Measurements from ENCODE around the gene PDE2A.

Gene PDE2A

DNA sequence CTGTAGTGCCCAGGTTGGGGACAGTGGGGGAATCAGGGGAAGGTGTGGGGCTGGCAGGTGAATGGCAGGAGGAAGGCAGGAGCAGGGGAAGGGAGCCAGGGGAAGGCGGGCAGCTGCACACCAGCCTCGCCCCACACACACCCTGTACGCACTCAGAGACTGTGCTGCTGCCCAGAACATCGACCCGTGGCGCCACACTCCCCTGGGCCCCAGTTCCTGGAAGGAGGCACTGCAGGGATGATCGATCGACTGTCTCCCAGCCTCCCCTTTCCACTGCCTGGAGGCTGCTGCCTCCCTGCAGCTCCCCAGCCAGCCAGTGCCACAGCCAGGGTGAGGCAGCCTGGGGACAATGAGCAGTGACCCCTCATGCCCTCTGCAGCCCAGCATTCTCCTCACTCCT, 19.2 kb downstream of the PDE2A start:
- peak in 1 of 3 experiments; percentile 43 for DNase-seq

DNA sequence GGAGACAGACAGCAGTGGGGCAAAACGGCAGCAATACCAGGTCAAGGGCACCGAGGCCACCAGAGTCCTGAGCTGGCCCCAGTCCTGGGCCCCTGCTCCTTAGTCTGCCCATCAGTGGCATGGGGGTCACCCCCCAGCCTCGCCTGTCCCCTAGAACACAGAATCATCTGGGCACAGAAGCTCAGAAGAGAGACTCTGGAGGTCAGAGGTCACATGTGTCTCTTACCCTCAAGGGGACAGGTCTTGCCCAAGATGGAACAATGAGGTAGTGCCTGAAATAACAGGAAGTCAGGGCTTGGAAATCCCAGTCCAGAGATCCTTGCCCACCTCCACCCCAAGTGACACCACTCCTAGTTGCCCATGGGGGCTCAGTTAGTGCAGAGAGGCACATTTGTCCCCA, 20.6 kb downstream of the PDE2A start:
- DNase-seq: no peak

DNA sequence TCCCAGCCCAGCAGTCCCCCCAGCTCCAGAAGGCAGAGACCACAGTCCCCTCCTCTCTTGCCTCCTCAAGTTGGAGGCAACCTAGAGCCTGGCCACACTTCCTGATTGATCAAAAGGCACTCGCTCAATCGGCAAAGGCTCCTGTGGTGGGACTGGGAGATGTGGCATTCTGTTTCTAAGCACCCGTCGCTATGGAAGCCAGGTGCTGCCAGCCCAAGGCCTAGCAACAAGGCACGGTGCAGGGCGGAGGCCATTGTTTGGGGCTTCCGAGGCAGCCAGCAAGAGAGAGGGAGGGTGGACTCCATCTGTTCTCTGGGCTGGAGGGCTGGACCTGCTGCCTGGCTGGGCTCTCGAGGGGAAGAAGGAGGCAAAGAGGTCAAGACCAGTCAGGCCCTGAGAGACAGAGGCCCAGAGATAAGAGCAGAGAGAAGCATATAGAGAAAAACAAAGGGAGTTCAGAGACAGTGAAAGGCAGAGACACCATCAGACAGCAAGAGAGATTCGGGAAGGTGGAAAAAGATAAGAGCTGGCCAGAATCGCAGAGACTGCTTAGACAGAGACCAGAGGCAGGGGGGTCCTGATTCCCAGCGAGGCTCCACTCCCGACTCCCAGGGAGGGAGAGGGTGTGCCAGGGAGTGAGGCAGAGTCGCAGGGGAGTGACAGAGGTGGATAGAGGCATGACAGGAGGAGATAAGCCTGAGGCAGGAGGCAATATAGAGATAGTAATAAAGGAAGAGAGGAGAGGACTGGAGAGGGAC, 21.2 kb downstream of the PDE2A start:
- DNase-seq: peak; percentile 80 to 97 (median 91)

DNA sequence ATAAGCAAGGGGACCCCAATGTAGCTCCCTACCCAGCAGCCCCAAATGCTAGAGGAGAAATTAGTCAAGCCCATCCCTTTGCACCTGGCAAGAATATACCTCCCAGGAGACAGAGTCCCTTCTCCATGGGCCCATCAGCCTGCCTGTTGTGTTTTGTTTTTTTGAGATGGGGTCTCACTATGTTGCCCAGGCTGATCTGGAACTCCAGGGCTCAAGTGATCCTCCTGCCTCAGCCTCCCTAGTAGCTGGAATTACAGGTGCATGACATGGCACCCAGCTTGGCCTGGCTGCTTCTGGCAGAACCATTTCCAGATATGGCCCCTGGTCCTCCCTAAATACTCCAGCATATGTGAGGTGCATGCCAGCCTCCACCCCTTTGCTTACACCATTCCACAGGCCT, 22.1 kb downstream of the PDE2A start:
- DNase-seq: no peak

DNA sequence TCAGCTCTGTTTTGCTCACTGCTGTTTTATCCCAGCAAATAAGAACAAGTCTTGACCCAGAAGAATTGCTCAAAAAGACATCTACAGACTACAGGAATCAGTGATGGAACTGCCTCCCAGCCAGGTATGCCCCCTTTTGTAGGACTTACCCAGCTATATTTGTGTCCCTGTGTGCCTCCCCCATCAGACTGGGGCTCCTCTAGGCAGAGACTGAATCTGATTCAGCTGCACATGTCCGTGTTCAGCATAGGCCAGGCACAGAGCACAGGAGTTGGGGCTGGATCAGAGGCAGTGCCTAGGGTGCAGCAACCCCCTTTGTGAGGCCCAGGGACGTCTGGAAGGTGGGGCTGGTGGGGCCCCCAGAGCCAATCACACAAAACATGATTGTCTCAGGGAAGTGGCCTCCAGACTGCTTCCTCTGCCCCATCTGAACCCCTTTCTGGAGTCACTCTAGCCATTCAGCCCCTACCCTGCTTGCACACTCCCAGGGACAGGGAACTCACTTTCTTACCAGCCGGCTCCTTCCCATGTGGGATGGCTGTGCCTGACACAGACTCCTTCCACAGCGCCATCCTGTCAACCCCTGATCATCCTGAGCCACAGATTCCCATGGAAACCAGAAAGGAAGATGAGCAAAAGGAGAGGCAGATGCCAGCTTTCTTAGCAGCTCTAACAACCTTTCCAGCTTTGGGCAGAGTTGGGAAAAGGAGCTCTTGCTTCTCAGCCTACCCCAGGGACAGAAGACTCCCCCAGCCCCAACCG, 24.8 kb downstream of the PDE2A start:
- no peak for DNase-seq

DNA sequence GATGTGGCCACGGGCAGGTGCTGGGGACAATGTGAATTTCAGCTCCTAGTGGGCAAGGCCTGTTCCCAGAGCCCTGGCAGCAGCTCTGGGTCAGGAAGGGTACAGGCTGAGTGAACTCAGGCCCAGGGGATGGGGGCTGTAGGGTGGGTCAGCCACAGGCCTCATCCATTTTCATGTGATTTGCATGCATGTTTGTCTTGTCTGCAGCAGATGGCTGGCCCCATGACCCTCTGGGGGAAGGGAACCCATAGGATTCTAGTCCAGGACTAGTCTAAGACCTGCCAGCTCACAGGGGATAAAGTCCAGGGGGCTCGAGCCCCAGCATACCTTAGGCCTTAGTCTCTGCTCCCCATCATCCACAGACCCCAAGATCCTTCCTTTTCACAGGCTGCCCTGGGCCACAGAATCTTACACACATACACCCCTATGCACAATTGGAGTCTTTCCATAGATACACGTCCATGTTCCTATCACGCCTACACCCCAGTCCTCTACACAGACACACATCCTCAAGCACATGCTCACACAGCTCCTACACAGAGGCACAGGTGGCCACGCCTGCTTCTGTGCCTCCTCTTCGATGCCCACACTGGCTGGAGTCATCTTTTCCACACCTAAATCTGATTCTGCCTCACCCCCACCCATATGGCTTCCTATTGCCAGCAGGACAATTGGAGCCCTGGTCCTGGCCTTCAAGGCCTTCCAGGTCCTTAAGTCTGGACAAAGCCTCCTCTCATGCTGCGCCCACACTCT, 25.7 kb downstream of the PDE2A start:
- DNase-seq: no peak

DNA sequence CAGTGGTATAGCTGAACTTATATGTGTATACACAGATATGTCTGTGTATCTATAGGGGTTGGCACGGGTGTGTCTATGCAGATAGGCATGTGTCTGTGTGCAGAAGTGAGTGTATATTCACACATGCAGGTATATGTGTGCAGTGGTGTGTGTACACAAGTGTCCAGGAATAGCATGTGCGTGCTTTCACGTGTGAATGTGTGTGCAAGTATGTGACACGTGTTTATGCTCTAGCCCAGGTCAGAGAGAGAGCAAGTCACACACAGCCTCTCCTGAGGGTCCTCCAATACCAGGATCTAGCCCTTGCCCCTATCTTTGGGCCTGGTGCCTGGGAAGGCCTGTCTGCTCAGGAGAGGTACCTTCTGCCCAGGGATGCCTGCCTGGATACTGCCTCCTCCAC, 26.3 kb downstream of the PDE2A start:
- no peak for DNase-seq

DNA sequence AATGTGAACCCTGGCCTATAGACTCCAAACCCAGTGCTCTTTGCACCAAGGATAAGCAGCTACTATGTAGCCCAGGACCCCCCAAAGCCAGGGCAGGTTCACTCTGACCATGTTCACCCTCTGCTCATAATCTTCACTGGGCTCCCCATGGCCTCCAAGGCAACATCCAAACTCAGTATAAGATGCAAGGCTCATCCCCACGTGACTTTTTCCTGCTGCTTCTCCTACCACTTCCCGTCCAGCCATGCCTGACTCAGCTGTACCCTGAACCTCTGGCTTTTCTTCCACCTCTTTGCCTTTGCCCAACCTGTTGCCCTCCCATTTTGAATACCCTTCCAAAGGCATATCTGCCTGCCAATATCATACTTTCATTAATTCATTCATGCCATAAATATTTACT, 27.8 kb downstream of the PDE2A start:
- DNase-seq: no peak

DNA sequence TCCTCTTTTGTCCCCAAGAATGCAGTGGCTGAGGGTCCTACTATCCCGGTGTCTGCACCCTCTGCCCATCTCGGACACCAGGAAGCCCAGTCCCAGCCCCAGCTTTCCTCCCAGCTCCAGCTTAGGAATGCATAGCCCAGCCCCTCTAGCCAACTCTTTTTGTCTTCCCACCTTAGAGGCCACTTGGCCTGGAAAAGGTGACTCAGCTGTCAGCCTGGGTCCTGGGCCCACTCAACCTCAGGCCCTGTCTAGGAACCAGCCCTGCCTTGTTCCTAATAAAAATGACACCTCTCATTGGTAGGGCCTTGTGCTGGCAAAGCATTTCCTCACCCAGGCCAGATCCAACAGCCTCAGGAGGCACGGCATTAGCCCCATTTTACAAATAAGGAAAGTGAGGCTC, 28.2 kb downstream of the PDE2A start:
- no peak for DNase-seq

DNA sequence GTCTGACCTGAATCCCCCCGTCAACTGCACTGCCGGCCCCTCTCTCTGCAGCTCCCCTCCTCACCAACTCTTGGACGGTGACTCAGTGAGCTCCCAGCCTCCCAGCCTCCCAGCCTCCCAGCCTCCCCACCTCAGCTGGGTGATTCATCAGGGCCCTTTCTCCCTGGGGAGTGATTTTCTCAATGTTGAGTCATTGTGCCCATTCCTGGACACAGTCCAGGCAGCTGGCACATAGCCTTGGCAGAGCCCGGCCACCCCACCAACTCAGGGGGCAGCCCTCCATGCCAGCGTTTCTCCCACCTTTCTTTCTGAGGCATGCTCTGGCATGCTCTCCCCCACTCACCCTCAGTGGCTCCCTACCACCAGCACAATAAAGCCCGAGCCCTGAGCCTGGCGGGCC, 30.7 kb downstream of the PDE2A start:
- no peak for DNase-seq

DNA sequence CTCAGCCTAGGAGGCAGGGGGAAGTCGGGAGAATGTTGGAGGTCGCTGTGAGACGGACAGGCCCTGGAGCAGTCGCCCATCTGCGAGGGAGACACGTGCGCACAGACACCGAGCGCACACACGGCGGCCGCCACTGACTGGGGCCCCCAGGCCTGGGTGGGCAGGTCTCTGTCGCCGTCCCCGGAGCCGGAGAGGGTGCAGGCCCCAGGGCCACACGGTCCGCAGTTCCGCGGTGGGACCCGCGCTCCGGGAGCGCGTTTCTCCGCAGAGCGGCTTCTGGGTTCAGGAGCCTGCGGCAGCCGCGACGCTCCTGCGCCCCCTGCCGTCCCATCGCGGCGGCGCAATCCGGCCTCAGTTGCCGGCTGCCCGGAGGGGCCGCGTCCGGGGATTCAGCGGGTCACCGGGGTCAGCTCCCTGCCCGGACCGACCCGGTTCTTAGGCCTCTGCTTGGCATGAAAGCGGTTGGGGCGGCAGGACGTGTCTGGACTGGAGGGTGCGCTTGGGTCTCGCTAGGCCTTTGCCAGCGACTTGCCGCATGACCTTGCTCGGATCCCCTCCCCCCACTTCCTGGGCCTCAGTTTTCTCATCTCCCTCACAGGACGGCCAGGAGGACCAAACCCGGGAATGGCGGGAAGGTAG, 31.2 kb downstream of the PDE2A start:
- peak in 2 of 3 experiments; percentile 87 for DNase-seq

DNA sequence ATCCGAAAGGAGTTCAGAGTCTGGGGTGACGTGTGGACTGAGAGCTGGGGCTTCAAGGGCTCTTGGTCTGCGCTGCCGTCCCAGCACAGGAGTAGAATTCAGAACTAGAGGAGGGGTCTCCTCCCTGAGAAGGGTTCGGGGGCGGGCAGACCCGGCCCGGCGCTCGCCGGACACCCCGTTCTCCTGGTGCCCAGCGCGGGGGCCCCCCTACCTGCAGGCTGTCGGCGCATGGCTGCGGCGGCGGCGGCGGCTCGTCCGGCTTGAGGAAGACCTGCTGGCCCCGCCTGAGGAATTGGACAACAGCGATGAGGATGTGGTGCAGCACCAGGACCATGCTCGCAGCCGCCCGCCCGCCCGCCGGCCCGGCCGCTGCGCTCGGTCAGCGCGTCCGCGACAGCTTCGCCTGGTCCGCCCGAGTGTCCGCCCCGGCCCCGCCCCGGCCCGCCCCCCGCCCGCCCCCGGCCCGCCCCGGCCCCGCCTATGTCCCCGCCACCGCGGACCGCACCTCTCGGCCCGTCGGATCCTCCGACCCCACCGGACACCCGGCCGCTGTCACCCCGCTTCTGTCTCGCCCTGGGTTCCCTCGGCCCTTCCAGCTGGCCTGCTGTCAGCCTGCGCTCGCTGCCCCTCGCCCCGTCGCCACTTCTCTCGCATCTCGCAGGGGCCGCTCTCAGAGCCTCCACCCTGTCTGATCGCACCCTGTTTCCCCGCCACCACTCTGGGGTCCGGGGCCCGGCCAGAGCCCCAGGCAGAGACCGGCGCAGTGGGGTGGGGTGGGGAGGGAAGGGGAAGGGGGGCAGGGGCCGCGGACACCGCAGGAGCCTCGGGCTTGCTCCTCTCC, 32.0 kb downstream of the PDE2A start:
- DNase-seq: peak in 1 of 3 experiments; percentile 79

DNA sequence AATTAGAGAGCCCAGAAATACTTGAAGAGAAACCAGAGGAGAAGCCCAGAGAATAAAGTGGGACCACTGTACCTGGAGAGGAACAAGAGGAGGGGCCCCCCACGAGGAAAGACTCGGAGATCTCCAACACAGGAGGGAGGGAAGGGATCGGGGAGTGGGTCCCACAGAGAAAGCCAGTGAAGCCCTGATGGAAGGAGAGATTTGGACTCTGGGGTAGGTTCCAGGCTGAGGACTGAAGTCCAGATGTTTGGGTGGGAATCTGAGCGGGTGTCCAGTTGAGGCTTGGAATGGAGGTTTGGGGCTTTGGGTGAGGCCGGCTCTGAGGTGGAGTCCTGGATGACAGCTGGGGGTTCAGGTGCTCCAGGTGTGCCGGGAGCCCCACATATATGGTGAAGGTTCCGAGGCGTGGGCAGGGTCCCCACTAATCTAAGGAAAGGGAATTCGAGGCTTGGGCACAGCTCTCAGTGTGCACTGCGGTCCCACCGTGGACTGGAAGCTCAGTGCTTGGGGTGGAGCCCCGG, 32.6 kb downstream of the PDE2A start:
- DNase-seq: no peak

DNA sequence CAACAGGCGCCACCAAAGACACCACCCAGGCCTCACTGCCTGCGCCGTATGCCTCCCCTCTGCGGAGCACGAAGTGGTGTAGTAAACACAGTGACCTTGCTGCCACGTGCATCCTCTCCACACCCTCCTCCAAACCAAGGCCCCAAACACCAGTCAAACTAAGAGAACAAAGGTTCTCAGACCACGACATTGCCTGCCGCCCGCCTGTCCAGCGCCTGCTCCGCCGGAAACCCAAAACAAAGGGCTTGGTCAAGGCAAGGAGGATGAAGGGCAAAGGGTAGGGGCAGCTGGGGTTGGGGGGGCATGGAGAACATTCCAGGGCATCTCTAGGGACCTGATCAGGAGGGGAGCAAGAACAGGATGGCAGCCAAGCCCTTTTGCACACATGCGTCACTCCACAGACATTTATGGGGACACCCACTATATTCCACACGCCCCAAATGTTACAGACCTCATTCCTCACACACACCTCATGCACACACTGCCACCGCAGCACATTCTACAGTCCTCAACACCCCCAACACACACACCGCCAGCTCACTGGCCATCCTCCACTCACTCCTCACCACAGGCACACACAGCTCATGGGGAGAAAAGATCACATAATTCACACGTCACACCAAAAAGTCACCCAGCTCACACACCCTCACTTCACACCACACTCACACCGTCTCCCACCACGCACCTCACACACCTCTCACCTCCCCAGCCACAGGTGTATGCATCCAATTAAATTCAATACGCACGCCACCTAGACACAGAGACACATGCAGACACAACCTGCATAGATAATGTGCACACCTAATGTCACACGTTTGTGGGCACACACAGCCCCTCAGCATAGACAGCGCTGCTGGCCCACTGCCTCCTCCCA, 34.5 kb downstream of the PDE2A start:
- no peak for DNase-seq

DNA sequence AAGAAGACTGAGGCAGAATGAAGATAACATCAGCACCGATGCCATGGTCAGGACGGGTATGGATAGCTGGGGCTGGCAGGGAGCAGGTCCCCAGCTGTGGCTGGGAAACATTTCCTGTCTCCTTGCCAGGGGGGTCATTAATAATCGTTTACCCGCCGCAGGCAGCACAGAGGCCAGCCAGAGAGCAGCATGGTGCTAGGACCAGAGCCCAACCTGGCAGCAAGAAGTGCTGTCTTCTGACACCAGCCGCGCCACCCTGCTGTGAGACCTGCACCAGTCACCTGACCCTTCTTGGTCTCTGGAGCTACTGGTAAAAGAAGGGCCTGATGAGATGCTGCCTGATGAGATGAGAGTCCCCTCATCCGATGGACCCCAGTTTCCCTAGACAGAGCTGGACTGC, 36.3 kb downstream of the PDE2A start:
- DNase-seq: peak in 2 of 3 experiments; percentile 64 to 79

DNA sequence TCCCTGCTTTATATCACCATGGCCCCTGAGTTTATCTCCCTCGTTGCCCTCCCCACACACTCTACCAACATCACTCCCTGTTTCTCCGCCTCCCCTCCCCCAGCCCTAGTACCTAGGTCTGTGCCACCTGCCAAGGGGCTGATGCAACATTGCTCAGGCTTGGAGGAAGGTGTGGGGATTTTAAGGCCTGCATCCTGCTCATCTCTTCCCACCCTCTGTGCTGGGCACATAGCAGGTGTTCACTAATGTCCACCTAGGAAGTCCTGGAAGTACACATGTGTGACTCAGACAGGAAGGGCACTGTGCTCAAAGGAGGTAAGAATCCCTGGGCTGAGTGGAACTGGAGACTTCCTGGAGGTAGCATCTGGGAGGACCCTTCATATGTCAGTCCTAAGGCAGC, 37.0 kb downstream of the PDE2A start:
- peak in 2 of 3 experiments; percentile 52 to 61 for DNase-seq

DNA sequence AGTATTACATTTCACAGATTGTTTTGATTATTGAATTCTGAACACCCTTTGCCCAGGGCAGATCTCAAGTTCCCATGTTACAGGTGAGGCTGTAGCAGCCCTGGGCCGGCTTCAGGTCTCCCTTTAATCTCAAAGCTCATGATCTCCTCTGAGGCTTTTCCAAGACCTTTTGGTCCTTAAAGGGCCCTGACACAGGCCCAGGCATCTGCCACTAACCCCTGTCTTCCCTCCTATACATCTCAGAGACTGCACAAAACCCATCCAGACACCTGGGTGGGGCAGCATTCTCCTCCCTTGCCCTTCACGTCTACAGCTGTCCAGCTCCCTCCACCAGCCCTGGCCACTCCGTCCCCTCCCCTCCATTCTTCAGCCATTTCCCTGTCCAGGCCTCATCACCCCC, 37.8 kb downstream of the PDE2A start:
- DNase-seq: no peak

DNA sequence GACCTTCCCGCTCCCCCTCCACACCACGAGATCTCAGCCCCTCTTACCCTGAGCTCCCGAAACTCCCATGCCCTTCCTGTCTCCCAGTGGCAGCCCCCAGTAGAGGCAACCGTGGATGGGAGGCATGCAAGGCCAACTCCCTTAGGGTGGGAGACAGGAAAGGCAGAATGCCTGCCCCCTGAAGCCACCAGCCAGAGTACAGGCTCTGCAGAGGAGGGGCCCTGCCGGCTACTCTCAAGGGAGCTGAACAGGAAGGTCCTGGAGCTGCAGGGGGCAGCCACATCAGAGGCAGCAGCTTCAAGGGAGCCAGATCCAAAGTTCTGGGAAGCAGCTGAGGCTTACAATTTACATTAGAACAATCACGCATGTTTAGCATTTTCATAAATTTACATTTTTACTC, 38.3 kb downstream of the PDE2A start:
- DNase-seq: peak in 1 of 3 experiments; percentile 26

DNA sequence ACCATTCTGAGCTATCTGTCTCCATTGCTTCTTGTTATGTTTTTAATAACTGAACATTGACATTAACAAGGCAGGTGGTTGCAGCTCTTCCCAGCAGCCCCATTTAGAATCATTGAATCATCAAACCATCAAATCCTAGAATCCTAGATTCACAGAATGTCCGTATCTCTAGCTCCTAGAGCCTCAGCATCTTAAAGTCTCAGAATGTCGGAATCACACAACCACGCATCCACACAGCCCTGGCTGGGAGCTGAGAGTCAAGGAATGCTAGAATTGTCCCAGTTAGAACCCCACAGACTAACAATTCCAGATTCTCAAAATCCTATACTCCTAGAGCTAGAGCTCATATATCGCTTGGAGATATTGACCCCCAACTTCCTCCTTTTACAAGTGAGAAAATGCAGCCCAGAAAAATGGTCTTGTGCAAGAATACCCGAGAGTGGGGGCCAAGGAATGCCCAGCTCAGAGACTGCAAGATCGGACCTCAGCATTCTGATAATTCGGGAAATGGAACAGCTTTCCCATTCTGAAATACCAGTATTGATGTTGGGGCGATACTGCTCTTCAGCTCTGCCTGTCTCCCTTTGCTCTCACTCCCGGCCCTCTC, 38.8 kb downstream of the PDE2A start:
- DNase-seq: no peak

DNA sequence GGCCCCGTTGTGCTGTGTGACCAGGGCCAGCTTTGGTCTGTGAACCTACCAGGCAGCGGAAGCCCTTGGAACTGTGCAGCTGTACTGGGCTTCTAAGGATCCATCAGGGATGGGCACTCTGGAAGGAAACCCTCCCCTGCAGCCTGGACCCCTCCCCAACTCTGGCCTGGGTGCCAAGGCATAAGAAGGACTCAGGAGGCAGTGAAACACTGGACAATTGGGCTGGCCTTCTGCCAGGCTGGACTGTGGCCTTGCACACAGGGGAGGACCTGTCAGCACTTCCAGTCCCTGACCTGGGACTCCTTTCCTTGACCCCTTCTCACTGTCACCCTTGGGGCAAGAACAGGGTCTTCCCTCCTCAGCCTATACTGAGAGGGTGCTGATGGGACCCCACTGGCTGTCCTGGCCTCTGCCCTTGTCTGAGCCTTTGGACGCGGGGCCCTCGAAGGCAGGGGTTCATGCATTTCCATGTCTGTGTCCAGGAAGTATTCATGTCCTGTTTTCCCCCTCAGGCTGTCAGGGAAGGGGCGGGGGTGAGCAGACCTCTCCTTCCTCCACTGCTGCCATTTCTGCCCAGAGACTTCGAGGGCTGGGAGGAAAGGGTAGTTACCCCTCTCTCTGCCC, 39.6 kb downstream of the PDE2A start:
- no peak for DNase-seq
